ENCODE data around the gene SLC26A6. TPM values are rescaled to one million over a fixed set of nuclear protein-coding genes. Genes with fewer than 3 reads are reported as not detected.

SLC26A6 gene
- total and polyA plus RNA-seq, 4 donors: 4.4 to 13.1 (median 6.3) TPM

DNA sequence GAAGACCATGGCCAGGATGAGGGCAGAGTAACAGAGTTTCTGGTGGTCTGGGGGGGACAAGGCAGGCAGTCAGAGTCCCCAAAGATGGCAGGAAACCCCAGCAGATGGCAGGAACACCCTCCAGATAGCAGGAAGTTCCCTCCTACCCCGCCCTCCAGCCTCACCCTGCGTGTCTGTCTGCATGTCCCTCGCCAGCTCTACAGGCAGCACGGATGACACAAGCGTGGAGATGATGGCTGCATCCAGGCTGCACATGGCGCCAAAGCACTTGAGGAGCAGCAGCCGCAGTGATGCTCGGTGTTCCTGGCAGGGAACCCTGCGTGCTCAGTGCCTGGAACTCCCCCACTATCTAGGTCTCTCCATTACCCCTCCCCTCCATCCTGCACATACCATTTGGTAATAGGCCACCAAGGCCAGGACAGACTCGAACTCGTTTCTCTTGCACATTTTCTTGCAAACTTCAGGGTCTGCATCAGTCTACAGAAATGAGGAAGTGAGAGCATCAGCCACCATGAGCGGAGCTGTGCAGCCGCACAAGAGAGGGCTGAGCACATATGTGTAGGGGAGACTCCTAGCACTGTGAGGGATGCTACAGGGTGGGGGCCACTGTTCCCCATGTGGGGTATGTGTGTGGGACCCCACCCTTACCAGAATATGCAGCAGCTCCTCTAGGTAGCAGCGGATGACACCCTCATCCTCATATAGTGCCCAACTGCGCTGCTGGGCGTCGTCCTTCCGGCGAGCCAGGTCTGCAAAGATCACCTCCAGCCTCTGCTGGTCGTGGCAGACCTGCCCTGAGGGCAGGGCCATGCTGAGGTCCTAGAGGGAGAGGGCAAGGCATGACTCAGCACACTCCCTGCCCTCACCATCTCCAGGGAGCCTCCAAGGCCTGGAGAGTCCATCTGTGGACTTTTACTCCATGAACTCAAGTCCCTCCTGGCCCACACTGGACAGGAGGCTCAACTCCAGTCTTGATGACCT is 44.4 kb upstream of the SLC26A6 start:
- H3K27me3 ChIP-seq (ENCODE audit: control insufficient read depth in 4 of 4, insufficient read depth in 4 of 4, low read length in 3 of 4): no peaks in the 10 kb centered on the region
- H3K27ac ChIP-seq (ENCODE audit: low read depth in 1 of 2, low read length in 2 of 2): no peak overlapping the region
- H3K9me3 ChIP-seq (ENCODE audit: control insufficient read depth in 4 of 4, low read length in 3 of 4): no peaks in the 10 kb centered on the region
- no peak overlapping the region for H3K4me3 ChIP-seq (ENCODE audit: low read depth in 1 of 3, low read length in 3 of 3)
- TF ChIP-seq, protein P1, sequence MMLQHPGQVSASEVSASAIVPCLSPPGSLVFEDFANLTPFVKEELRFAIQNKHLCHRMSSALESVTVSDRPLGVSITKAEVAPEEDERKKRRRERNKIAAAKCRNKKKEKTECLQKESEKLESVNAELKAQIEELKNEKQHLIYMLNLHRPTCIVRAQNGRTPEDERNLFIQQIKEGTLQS (IDR thresholded peaks at IDR 0.05): no peak
- no peak for TF ChIP-seq JUND (IDR thresholded peaks at IDR 0.05)
- no peak for TF ChIP-seq YY1 (IDR thresholded peaks at IDR 0.05)
- TF ChIP-seq HNF4A (conservative IDR thresholded peaks at IDR 0.05): no peak
- no peak for TF ChIP-seq ZBTB33 (IDR thresholded peaks at IDR 0.05)
- no peak for TF ChIP-seq FOXA2 (IDR thresholded peaks at IDR 0.05)
- TF ChIP-seq RAD21 (IDR thresholded peaks at IDR 0.05): no peak
- TF ChIP-seq REST (IDR thresholded peaks at IDR 0.05): no peak
- no peak for TF ChIP-seq NR2F2 (IDR thresholded peaks at IDR 0.05)
- TF ChIP-seq TAF1 (conservative IDR thresholded peaks at IDR 0.05): no peak
- no peak for TF ChIP-seq CTCF (IDR thresholded peaks at IDR 0.05; ENCODE audit: low read depth, low read length, missing input control)
- TF ChIP-seq GABPA (IDR thresholded peaks at IDR 0.05 in 1 of 2, conservative IDR thresholded peaks at IDR 0.05 in 1 of 2): no peak
- no peak overlapping the region for H3K9ac ChIP-seq (ENCODE audit: low read depth in 1 of 2, low read length in 2 of 2)
- 93% methylated on average over 20 of the region's 20 CpGs for WGBS
- DNase-seq (ENCODE audit: low spot score): no peak
- peaks cover 12 to 56% (median 20%) of the 10 kb centered on the region in 4 donors for H3K36me3 ChIP-seq (ENCODE audit: control insufficient read depth in 4 of 4, insufficient read depth in 3 of 4, low read depth in 1 of 4, low read length in 3 of 4)
- H3K4me1 ChIP-seq (ENCODE audit: control insufficient read depth in 4 of 4, insufficient read depth in 4 of 4, low read length in 3 of 4): peaks cover 2 to 20% (median 16%) of the 10 kb centered on the region in 4 donors
